Right cardiac atrium (tissue), 5 donors: ENCODE results near the gene ARHGEF2. TPM values are rescaled to one million over a fixed set of nuclear protein-coding genes. Genes with fewer than 3 reads are reported as not detected.

Source experiments
- ATAC-seq, 2 donors: fragments of 200-7000 bp; cut with Tn5 transposase; one replicate each; pipeline versions ENCODE4 v1.8.0 to v1.9.1; 2020; ENCODE audit warnings: moderate library complexity in 2 of 2, mild to moderate bottlenecking in 1 of 2
- DNase-seq, 3 donors: peaks; one replicate each; pipeline ENCODE4 v3.0.0-alpha.2; 2020
- H3K27ac ChIP-seq: one replicate; pipeline ENCODE4 v1.5.1; 2013; ENCODE audit warnings: mild to moderate bottlenecking, low read length, control low read depth, moderate library complexity
- H3K27me3 ChIP-seq: one replicate; pipeline ENCODE4 v1.6.1; 2013; ENCODE audit not compliant: control insufficient read depth, insufficient read depth
- H3K4me1 ChIP-seq: one replicate; pipeline ENCODE4 v1.6.1; 2013; ENCODE audit warnings: low read length; ENCODE audit not compliant: control insufficient read depth, insufficient read depth
- H3K4me3 ChIP-seq: one replicate; pipeline ENCODE4 v1.5.1; 2013; ENCODE audit warnings: low read length, control low read depth
- H3K9me3 ChIP-seq: one replicate; pipeline ENCODE4 v1.6.1; 2013; ENCODE audit warnings: low read length; ENCODE audit not compliant: control insufficient read depth
- WGBS: extraction: QIAGEN DNeasy Blood & Tissue Kit; methylation state at CpG from one replicate; pipeline ENCODE4 v1.1.7; 2013; 5-methylcytosine and 5-hydroxymethylcytosine counted together
- intact Hi-C, 4 donors: fragments of 100-400 bp; cut with DNase I; formaldehyde crosslinking; loops; one replicate each; pipeline versions ENCODE4 v1.11.0 to v1.14.0; 2022 to 2023
- long read RNA-seq, 4 donors: library from polyadenylated mRNA; unstranded; transcript quantifications; one replicate each; pipeline ENCODE4 v2.0.0, GENCODE V29; 2020 to 2021
- polyA plus RNA-seq: library from polyadenylated mRNA; stranded (reverse); fragments of 200-250 nt; gene quantifications from one replicate; pipeline ENCODE4 v1.2.3, GENCODE V29; 2013
- total RNA-seq, 4 donors: library from RNA; stranded (reverse); fragmentation: NEBNext Ultra II Directional; extraction: Animal tissue kit (Norgen Biotek cat#: 25700); gene quantifications; one replicate each; pipeline ENCODE4 v1.2.1, GENCODE V29; 2021
- donor health status: healthy with polysubstance abuse.
- donor health status: DM: no; HTN: yes; CAD: no.
- donor health status: DM: no; HTN: no; CAD: no.
- donor health status: DM: no; HTN: yes; CAD: no; lungs with severe emphysema.
- donor health status: DM: yes; HTN: yes; CAD: no.

ARHGEF2 gene
- total RNA-seq = 10 to 100 TPM; 56.6 to 75.7 (median 66.7) TPM
- polyA plus RNA-seq = 34.9 TPM
- long read RNA-seq, donor 1, full-length matches to known transcripts = 1 of 27 reads
- long read RNA-seq, donor 1, partial matches to known transcripts = 13 of 27 reads
- long read RNA-seq, donor 1, other reads (novel, unspliced or antisense) = 13 of 27 reads
- long read RNA-seq, donor 2, partial matches to known transcripts = 4 of 8 reads
- long read RNA-seq, donor 2, other reads (novel, unspliced or antisense) = 4 of 8 reads
- long read RNA-seq, donor 3, full-length matches to known transcripts = 3 of 26 reads
- long read RNA-seq, donor 3, partial matches to known transcripts = 7 of 26 reads
- long read RNA-seq, donor 3, other reads (novel, unspliced or antisense) = 16 of 26 reads
- long read RNA-seq, donor 4, partial matches to known transcripts = 4 of 10 reads
- long read RNA-seq, donor 4, other reads (novel, unspliced or antisense) = 6 of 10 reads

- under 1% methylated on average over 52 of the region's 52 CpGs for WGBS
- intact Hi-C loops = loop anchor here in 1 of 4 donors (5.0 kb wide), 1 partner anchor 36 kb away; the partner anchor contains the start of gene RXFP4
Observed at GRCh38 chr1:155978325-155978972, at the start of gene ARHGEF2. ARHGEF2 (minus strand) TSS chr1:155978547; CDS start chr1:155978427, 120 bp downstream.

DNA sequence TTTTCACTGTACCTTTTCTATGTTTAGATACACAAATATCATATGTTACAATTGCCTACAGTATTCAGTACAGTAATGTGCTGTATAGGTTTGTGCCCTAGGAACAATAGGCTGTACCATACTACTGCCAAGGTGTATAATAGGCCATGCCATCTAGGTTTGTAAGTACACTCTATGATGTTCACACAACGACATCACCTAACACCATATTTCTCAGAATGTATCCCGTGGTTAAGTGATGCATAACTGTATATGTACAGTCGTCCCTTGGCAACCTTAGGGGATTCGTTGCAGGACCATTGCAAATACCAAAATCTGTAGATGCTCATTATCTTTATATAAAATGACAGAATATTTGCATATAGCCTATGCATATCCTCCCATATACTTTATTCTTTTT is 48.2 kb upstream of the ARHGEF2 start:
- Histone ChIP-seq H3K27ac (no peak overlapping the region), H3K27me3 (no peaks in the 10 kb centered on the region), H3K4me3 (no peak overlapping the region), H3K4me1 (no peaks in the 10 kb centered on the region), H3K9me3 (no peaks in the 10 kb centered on the region)
- no peak for DNase-seq
- intact Hi-C loops = no loop called here
- ATAC-seq = no peak
- 89% methylated on average over 4 of the region's 4 CpGs for WGBS

More at GRCh38 chr1:155978325-155978972, at the start of gene ARHGEF2:
- DNase-seq (peak; percentile 89 to 94 (median 94)), ATAC-seq (peak; percentile 78 to 82)
- Histone ChIP-seq H3K27me3 (no peaks in the 10 kb centered on the region), H3K4me1 (peaks cover 44% of the 10 kb centered on the region), H3K4me3 (peak within 1 kb of the TSS; percentile 87), H3K9me3 (no peaks in the 10 kb centered on the region), H3K27ac (peak within 1 kb of the TSS; percentile 98)

GRCh38 chr1:156025876-156026275 is 47.5 kb upstream of the ARHGEF2 start:
- Histone ChIP-seq H3K9me3 (no peaks in the 10 kb centered on the region), H3K4me1 (no peaks in the 10 kb centered on the region), H3K4me3 (no peak overlapping the region), H3K27ac (no peak overlapping the region), H3K27me3 (no peaks in the 10 kb centered on the region)
- intact Hi-C loops = no loop called here
- 7% methylated on average over 9 of the region's 9 CpGs for WGBS
- peak; percentile 47 to 72 (median 57) for DNase-seq
- peak; percentile 66 to 78 for ATAC-seq

DNA sequence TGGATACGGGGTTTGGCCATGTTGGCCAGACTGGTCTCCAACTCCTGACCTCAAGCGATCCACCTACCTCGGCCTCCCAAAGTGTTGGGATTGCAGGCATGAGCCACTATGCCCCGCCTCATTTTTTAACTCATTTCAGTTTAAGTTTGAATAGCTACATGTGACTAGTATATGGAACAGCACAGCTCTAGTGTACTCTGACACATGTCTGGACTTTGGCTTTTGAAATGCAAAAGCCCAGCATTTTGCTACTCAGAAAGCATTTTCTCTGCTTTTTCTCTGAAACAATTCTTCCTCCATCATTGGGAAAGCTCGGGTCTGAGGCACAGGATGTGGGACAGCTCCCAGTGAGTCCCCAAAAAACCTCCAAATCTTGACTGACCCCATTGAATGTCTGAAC is 46.5 kb upstream of the ARHGEF2 start:
- Histone ChIP-seq H3K9me3 (no peaks in the 10 kb centered on the region), H3K4me1 (no peaks in the 10 kb centered on the region), H3K27me3 (no peaks in the 10 kb centered on the region), H3K27ac (no peak overlapping the region), H3K4me3 (no peak overlapping the region)
- WGBS = 81% methylated on average over 5 of the region's 5 CpGs
- intact Hi-C loops = no loop called here
- ATAC-seq = no peak
- no peak for DNase-seq

- WGBS = 67% methylated on average over 2 of the region's 2 CpGs
- H3K27ac ChIP-seq = no peak overlapping the region
- H3K9me3 ChIP-seq = no peaks in the 10 kb centered on the region
- H3K27me3 ChIP-seq = no peaks in the 10 kb centered on the region
- no peaks in the 10 kb centered on the region for H3K4me1 ChIP-seq
- ATAC-seq (no peak), DNase-seq (no peak)
- intact Hi-C loops = no loop called here
- H3K4me3 ChIP-seq = no peak overlapping the region
Observed at GRCh38 chr1:156021954-156022353, 43.6 kb upstream of the ARHGEF2 start.

- WGBS = 4% methylated on average over 4 of the region's 4 CpGs
- H3K4me3 ChIP-seq = peak overlapping the region; percentile 88
- no peak overlapping the region for H3K27ac ChIP-seq
- no peak for ATAC-seq
- intact Hi-C loops = no loop called here
- H3K9me3 ChIP-seq = no peaks in the 10 kb centered on the region
- no peaks in the 10 kb centered on the region for H3K4me1 ChIP-seq
- DNase-seq = no peak
- no peaks in the 10 kb centered on the region for H3K27me3 ChIP-seq
Observed at GRCh38 chr1:156021093-156021428, 42.7 kb upstream of the ARHGEF2 start.

DNA sequence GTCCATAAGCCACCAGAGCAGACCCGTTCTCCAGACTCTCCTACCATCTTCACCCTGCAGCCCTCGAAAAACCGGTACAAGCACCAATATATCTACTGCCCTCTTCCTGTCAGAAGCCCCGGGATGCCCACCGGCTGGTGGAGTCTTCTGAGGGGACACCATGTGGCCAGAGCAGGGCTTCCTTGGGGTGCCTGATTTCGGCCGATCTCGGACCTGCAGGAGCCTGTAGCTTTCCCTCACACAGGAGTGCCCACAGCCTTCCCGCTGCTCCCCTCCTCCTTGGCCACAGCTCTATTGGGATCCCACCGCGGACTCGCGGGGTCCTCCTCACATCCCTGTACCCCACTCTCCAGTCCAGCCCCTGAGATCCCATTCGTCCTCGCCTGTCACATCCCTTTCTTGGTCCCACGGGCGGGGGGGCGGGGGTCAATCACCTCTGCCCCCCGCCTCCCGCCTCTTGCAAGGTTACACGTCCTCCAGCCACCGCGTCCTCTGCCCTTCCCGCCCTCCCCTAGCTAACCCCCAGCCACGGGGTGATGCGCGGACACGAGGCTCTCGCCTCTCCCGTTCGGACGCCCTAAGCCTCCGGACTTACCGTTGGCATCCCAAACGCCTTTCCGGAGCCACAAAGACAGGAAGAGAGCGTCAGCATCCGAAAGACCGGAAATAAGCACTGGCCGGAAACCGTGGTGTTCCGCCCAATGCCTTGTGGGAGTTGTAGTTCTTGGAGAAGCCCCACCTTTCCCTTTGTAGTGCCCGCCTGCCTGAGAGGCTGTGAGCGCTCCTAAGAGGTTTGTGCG is 42.1 kb upstream of the ARHGEF2 start, which contains the start of gene SSR2:
SSR2 (minus strand) TSS at position 659 of the 800 bp plus-strand sequence. CDS start 784 bp downstream, outside the sequence.
- H3K27ac ChIP-seq = peak within 1 kb of the TSS; percentile 88
- H3K9me3 ChIP-seq = no peaks in the 10 kb centered on the region
- peak within 1 kb of the TSS; percentile 88 for H3K4me3 ChIP-seq
- H3K27me3 ChIP-seq = no peaks in the 10 kb centered on the region
- DNase-seq (peak; percentile 87 to 92 (median 90)), ATAC-seq (peak; percentile 97 to 98)
- intact Hi-C loops = no loop called here
- no peaks in the 10 kb centered on the region for H3K4me1 ChIP-seq
- WGBS = 0% methylated on average over 45 of the region's 45 CpGs

DNA sequence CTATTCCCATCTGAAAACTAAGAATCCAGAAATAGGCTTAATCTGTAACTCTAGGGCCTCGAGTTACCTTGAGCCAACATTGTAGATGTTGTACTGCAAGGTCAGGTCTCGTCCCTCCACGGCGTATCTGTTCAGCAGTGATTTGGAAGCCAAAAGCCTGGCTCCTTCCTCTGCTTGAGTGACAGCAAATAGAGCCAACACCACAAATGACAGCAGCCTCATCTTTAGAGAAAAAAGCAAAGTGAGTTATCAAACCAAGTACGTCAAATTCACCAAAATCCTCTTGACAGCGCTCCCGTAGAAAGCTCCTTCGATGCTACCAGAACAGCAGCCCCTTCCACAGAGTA is 41.6 kb upstream of the ARHGEF2 start:
- no peak for ATAC-seq
- no peaks in the 10 kb centered on the region for H3K9me3 ChIP-seq
- H3K4me1 ChIP-seq = no peaks in the 10 kb centered on the region
- no peak for DNase-seq
- H3K27ac ChIP-seq = peak overlapping the region; percentile 15
- 27% methylated on average over 8 of the region's 8 CpGs for WGBS
- intact Hi-C loops = no loop called here
- H3K27me3 ChIP-seq = no peaks in the 10 kb centered on the region
- peak overlapping the region; percentile 88 for H3K4me3 ChIP-seq

- Histone ChIP-seq H3K27ac (no peak overlapping the region), H3K4me3 (no peak overlapping the region), H3K4me1 (no peaks in the 10 kb centered on the region), H3K27me3 (no peaks in the 10 kb centered on the region), H3K9me3 (peaks cover 2% of the 10 kb centered on the region)
- no peak for DNase-seq
- intact Hi-C loops = no loop called here
- WGBS = 91% methylated on average over 7 of the region's 7 CpGs
- no peak for ATAC-seq
Observed at GRCh38 chr1:156014829-156015228, 36.5 kb upstream of the ARHGEF2 start.

DNA sequence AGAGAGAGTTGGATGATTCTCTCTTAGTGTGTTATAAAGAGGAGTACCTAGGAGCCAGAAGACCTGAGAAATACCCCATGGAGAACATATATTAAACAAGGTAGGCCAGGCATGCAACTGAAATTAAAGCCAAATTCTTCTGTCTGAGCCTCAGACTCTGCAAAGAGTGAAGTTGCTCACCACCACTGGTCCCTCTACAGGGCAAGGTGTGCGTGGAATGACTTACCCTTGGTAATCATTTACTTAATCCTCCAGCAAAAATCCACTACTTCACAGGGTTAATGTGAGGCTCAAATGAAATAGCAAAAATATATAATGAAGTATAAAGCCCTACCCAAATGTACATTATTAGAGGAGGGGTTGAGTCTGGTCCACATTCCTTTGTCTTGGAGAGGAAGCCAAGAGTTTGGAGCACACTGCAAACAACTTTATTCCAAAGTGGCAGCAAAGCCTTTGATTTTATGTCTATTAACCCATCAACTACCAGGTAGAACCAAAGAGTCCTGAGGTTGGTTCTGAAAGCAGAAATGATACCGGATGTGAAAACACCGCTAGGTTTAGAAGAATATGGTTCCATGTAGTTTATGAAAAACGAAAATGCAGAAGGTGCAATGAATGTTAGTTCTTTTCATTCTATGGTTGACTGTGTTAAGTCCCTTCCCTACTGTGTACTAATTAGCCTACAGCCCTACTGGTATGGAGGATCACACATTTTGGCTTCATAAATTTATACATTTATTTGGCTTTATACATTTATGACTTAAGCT is 33.9 kb upstream of the ARHGEF2 start:
- no peak overlapping the region for H3K27ac ChIP-seq
- peaks cover 2% of the 10 kb centered on the region for H3K9me3 ChIP-seq
- no peaks in the 10 kb centered on the region for H3K27me3 ChIP-seq
- intact Hi-C loops = no loop called here
- no peak for DNase-seq
- WGBS = 89% methylated on average over 4 of the region's 4 CpGs
- ATAC-seq = no peak
- H3K4me3 ChIP-seq = no peak overlapping the region
- no peaks in the 10 kb centered on the region for H3K4me1 ChIP-seq
